HG02884 (cell line): ENCODE data around the gene GOLGA8Q.
"Not testable (repeated sequence)": the region's sequence is repeated elsewhere in the genome, so short reads cannot be mapped to it uniquely, and the experiment has no call there.

Experiments
- ATAC-seq: cut with Tn5 transposase; IDR thresholded peaks from one replicate; pipeline ENCODE4 v1.9.1; 2021; ENCODE audit warnings: mild to moderate bottlenecking, moderate library complexity; ENCODE audit not compliant: unreplicated experiment

GOLGA8Q gene, protein sequence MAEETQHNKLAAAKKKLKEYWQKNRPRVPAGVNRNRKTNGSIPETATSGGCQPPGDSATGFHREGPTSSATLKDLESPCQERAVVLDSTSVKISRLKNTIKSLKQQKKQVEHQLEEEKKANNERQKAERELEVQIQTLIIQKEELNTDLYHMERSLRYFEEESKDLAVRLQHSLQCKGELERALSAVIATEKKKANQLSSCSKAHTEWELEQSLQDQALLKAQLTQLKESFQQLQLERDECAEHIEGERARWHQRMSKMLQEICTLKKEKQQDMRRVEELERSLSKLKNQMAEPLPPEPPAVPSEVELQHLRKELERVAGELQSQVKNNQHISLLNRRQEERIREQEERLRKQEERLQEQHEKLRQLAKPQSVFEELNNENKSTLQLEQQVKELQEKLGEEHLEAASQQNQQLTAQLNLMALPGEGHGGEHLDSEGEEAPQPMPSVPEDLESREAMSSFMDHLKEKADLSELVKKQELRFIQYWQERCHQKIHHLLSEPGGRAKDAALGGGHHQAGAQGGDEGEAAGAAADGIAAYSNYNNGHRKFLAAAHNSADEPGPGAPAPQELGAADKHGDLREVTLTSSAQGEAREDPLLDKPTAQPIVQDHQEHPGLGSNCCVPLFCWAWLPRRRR

GRCh38 chr15:30551750-30552149, at the start of gene GOLGA8Q:
Gene GOLGA8Q, plus strand, starts transcription at chr15:30552050. Its CDS starts 28 bp downstream, at chr15:30552078.
- ATAC-seq = not testable (repeated sequence)

DNA sequence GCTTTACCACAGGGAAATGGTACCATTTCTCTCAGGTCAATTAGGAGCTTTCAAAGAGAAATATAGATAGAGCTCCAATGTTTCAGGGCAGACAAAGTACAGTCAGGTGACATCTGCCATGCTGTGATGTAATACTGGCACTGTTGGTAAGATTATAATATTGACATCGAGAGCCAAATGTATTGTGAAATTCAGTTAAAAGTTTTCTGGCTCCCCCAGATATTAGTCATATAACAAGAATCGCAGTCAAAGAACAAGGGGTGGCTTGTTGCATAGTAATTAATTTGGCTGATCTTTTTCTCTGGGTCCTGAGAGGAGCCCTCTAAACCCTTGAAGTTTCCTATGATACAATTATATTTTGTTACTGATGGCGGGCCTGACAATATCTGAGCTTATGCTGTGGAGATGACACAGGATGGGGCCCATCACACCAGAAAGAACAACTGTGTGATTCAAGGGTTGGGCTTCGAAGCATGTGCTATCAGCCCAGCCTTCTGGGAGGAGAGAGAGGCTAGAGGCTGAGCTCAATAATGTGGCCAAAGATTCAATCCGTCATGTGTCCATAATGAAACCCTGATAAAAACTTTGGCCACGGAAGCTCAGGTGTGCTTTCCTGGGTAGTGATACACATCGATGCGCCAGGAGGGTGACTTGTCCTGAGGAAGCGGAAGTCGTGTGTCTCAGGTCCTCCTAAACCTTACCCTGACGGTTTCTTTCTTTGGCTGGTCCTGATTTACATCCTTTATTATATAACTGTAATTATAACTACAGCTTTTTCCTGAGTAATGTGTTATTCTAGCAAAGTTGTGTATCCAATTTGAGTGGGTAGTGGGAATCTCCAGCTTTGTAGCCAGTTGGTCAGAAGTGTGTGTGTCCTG, 48.7 kb upstream of the GOLGA8Q start:
- not testable (repeated sequence) for ATAC-seq

- ATAC-seq = not testable (repeated sequence)
Observed at GRCh38 chr15:30504162-30504843, 47.5 kb upstream of the GOLGA8Q start.

- ATAC-seq = not testable (repeated sequence)
Observed at GRCh38 chr15:30514545-30514944, 37.3 kb upstream of the GOLGA8Q start.

DNA sequence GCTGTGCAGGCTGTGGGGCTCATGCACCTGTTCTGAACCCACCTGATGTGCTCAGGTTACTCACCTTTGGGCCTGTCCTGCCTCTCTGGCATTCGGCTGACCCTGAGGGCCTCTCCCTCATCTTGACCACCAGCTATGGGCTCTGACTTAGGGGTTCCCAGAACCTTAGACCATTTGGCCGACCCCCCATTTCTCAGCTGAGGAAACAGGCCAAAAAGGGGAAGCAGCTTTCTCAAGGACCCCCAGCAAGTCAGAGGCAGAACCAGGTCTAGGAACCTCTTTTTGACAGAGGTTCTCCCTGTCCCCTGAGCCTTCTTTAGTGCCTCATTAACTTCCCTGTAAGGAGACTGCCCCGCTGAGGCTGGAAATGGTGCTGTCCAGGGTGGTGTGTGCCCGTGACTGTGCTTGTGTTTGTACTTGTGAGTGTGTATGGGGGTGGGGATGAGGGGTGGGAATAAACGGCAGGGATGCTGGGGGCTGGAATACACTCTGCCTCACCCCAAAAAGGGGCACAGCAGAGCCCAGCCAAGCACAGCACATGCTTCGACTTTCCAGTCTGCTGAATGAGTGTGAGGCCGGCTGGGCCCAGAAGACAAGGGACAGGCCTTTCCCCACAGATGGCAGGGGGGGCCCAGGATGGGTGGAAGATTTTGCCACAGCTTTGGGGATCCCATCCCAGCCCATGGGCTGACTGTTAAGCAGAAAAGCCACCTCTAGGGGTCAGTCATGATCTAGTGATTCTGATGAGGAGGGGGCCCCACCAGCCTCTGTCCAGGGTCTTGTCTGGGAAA, 28.2 kb upstream of the GOLGA8Q start:
- not testable (repeated sequence) for ATAC-seq

GRCh38 chr15:30525912-30526311, 25.9 kb upstream of the GOLGA8Q start:
- ATAC-seq = not testable (repeated sequence)

GRCh38 chr15:30529049-30529448, 22.8 kb upstream of the GOLGA8Q start:
- not testable (repeated sequence) for ATAC-seq

GRCh38 chr15:30566949-30567348, 15.1 kb downstream of the GOLGA8Q start:
- ATAC-seq = not testable (repeated sequence)

- not testable (repeated sequence) for ATAC-seq
Observed at GRCh38 chr15:30573012-30573491, 21.2 kb downstream of the GOLGA8Q start.

DNA sequence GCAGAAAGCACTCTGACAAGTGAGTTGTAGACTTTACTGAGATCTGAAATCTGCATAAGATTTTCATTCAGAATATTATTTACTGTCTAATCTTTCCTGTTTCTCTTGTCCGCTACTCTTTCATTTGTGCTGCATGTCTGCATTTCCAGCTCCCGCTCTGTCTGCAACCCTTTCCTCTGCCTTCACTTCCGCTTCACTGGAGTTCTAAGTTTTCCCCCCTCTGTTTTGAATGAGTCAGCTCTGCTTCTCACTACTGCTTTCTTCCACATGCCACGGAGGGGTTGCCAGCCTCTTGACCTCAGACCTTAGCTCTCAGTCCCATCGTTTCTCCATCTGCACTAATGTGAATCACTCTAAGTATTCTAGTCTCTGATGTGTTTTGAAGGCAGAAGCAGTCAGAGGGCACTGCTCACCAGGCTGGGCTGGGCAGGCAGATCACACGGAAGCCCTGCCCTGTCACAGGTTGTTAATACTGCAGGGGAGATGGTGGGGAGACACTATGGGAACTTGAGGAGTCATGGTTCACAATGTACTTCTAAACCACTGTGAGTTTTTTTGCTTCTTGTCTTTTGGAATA, 27.6 kb downstream of the GOLGA8Q start:
- ATAC-seq = not testable (repeated sequence)

DNA sequence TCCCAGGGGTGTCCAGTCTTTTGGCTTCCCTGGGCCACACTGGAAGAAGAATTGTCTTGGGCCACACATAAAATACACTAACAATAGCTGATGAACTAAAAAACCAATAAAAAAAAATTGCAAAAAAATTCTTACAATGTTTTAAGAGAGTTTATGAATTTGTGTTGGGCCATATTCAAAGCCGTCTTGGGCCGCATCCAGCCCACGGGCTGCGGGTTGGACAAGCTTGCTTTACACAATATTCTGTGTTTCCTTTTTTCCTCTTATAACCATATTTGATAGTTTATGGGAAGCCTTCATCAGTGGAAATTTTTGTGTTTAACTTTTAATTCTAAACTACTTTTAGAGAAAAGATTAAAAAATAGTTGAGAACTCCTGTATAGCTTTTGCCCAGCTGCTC, 28.9 kb downstream of the GOLGA8Q start:
- ATAC-seq = not testable (repeated sequence)

DNA sequence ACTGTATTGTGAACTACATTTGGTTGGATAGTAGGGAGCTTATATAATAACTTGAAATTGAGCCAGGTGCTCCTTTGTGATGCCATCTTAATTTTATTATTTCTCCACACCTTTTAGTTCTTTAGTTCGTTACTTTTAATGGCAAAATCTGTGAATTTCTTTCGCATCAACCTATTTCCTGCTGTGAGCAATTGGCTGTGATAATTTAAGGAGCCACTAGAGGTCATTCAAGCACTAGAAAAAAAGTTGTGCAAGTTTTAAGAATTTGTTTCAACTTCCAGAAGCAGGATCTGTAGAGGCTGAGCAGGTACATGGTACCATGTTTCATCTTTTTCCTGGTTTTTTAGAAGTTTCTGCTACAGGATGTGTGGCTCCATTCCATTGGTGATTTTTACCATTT, 47.1 kb downstream of the GOLGA8Q start:
- not testable (repeated sequence) for ATAC-seq

- ATAC-seq = not testable (repeated sequence)
Observed at GRCh38 chr15:30603796-30604195, 51.9 kb downstream of the GOLGA8Q start, which contains the start of gene GOLGA8H. Gene GOLGA8H, plus strand, starts transcription at chr15:30604028. Its CDS starts 98 bp downstream, at chr15:30604126.
